ENCODE results near the gene GPR3. TPM values are rescaled to one million over a fixed set of nuclear protein-coding genes. Genes with fewer than 3 reads are reported as not detected.

Gene GPR3
- total RNA-seq, 4 donors from 2014 or later = 0.51 to 0.66 TPM; not detected in 2

DNA sequence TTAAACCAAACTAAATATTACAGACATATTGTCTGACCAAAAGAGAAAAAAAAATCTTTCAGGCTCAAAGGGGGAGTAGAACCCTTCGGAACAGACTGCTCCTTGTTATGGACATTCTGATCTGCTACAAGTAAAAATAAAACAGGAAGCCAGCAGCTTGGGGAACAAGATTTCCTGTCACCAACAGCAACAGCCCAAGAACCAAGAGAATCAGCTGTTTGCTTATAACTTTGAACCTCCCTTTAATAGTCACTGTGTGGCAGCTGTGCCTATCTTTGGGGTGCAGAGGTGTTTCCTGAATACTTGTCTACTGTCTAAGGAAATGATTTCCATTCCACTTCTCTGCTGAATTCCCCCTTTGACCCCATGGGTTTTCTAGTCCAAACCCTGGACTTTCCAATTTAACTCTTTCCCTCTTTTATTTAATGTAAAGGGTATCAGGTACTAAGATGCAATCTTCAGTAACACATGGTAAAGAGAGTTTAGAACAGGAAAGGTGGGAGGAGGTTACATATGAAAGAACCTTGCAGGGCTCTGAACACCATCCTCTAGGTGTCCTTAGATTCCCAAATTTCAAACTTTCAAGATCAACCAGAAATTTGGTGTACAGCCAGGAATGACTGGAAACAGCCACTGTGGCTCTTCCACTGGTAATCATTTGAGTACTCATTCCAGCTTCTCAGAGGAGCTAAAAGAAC, 38.6 kb downstream of the GPR3 start:
- no peak for TF ChIP-seq CTCF (IDR thresholded peaks at IDR 0.05; ENCODE audit: low read depth)

DNA sequence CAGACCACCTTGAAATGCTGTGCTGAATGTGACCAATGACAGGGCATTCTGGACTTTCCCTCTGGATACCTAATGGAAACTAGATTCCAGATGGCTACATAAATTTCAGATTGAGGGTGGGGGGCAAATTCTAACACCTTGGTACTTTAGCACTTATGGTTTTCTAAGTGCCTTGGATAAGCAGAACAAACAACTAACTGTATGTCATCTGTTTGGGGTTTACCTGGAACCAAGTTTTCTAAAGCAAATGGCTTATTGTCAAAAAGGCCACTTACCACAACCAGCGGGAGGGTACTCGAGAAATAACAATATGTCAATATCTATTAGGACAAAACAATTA, 39.1 kb downstream of the GPR3 start:
- TF ChIP-seq CTCF (IDR thresholded peaks at IDR 0.05; ENCODE audit: low read depth) = no peak

GRCh38 chr1:27433706-27434105, 41.3 kb downstream of the GPR3 start:
- no peak for TF ChIP-seq CTCF (IDR thresholded peaks at IDR 0.05; ENCODE audit: low read depth)

DNA sequence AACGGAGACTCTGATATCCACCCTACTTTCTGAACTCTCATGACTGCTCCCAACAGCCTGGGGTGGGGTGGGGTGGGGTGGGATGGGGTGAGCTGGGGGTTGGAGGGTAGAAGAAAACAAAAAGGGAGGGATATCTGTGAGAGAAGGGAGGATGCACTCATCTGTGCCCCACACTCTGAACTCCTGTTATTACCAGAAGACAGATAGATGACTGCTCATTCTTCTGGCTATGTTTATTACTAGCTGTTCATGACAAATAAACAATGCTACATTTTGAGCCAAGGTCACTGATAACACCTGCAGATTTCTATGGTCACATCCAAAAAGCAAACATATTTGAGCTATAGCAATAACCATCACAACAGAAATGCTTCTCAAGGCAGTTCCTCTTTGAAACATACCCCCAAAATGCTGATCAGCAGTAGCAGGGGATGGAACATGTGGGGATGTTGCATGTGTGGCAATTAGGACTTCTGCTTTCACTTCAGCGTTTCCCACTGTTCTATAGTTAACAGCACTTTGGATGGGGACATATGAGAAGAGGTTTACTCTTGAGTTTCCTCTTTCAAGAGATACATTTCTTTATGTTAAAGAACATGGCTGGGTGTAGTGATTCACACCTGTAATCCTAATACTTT, 43.3 kb downstream of the GPR3 start:
- TF ChIP-seq CTCF (IDR thresholded peaks at IDR 0.05; ENCODE audit: low read depth) = no peak

- TF ChIP-seq CTCF (IDR thresholded peaks at IDR 0.05; ENCODE audit: low read depth) = no peak
These were observed 44.1 kb downstream of the GPR3 start for GRCh38 chr1:27436204-27437159.

DNA sequence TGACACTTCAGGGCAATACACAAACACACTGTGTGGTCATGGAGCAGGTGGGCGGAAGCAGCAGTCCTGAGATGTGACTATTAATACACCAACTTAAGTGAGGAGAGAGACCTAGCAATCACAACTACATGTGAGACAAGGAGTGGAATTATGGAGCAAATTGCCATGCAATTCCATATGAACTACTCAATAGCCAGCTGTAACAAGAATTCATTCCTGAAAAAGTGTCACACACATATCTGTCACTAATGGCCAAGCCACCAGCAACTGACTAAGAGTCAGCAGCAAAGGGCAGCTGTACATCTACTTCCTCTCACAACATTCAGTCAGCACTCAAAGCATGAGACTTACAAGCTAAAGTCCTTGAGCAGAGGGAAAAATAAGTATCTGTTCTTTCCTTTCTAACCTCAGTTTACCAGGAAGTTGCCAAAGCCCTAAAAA, 46.2 kb downstream of the GPR3 start:
- TF ChIP-seq CTCF (IDR thresholded peaks at IDR 0.05; ENCODE audit: low read depth) = no peak

GRCh38 chr1:27439150-27439549, 46.7 kb downstream of the GPR3 start:
- no peak for TF ChIP-seq CTCF (IDR thresholded peaks at IDR 0.05; ENCODE audit: low read depth)
